ENCODE measurements around the gene OGFOD1.

OGFOD1 gene

GRCh38 chr16:56450986-56451752, at the start of gene OGFOD1, which contains the start of gene NUDT21:
Gene OGFOD1, plus strand, starts transcription at chr16:56451554. Its CDS starts 59 bp downstream, at chr16:56451613.
Gene NUDT21, minus strand, starts transcription at chr16:56451332. Its CDS starts 130 bp downstream, at chr16:56451202.
- peak; percentile 76 to 80 for DNase-seq (ENCODE audit: low read depth in 1 of 2, low spot score in 1 of 2)

GRCh38 chr16:56405977-56406672, 45.2 kb upstream of the OGFOD1 start:
- no peak for DNase-seq (ENCODE audit: low read depth in 1 of 2, low spot score in 1 of 2)

GRCh38 chr16:56408379-56409098, 42.8 kb upstream of the OGFOD1 start:
- DNase-seq (ENCODE audit: low read depth in 1 of 2, low spot score in 1 of 2) = no peak

GRCh38 chr16:56409195-56409594, 42.2 kb upstream of the OGFOD1 start:
- no peak for DNase-seq (ENCODE audit: low read depth in 1 of 2, low spot score in 1 of 2)

- no peak for DNase-seq (ENCODE audit: low read depth in 1 of 2, low spot score in 1 of 2)
Observed at GRCh38 chr16:56411123-56411522, 40.2 kb upstream of the OGFOD1 start.

GRCh38 chr16:56411624-56412023, 39.7 kb upstream of the OGFOD1 start:
- no peak for DNase-seq (ENCODE audit: low read depth in 1 of 2, low spot score in 1 of 2)

GRCh38 chr16:56413381-56413780, 38.0 kb upstream of the OGFOD1 start:
- DNase-seq (ENCODE audit: low read depth in 1 of 2, low spot score in 1 of 2) = no peak

- no peak for DNase-seq (ENCODE audit: low read depth in 1 of 2, low spot score in 1 of 2)
Observed at GRCh38 chr16:56414366-56414765, 37.0 kb upstream of the OGFOD1 start.

- no peak for DNase-seq (ENCODE audit: low read depth in 1 of 2, low spot score in 1 of 2)
Observed at GRCh38 chr16:56415875-56416274, 35.5 kb upstream of the OGFOD1 start.

GRCh38 chr16:56417138-56417537, 34.2 kb upstream of the OGFOD1 start:
- DNase-seq (ENCODE audit: low read depth in 1 of 2, low spot score in 1 of 2) = no peak

GRCh38 chr16:56419740-56420548, 31.4 kb upstream of the OGFOD1 start:
- DNase-seq (ENCODE audit: low read depth in 1 of 2, low spot score in 1 of 2) = no peak

- no peak for DNase-seq (ENCODE audit: low read depth in 1 of 2, low spot score in 1 of 2)
Observed at GRCh38 chr16:56420613-56421012, 30.7 kb upstream of the OGFOD1 start.

GRCh38 chr16:56421313-56421712, 30.0 kb upstream of the OGFOD1 start:
- no peak for DNase-seq (ENCODE audit: low read depth in 1 of 2, low spot score in 1 of 2)

GRCh38 chr16:56421976-56422669, 29.2 kb upstream of the OGFOD1 start:
- DNase-seq (ENCODE audit: low read depth in 1 of 2, low spot score in 1 of 2) = no peak

- no peak for DNase-seq (ENCODE audit: low read depth in 1 of 2, low spot score in 1 of 2)
Observed at GRCh38 chr16:56422896-56423441, 28.4 kb upstream of the OGFOD1 start.

GRCh38 chr16:56423584-56424403, 27.6 kb upstream of the OGFOD1 start:
- DNase-seq (ENCODE audit: low read depth in 1 of 2, low spot score in 1 of 2) = no peak

- DNase-seq (ENCODE audit: low read depth in 1 of 2, low spot score in 1 of 2) = no peak
Observed at GRCh38 chr16:56424404-56424764, 27.0 kb upstream of the OGFOD1 start.

- DNase-seq (ENCODE audit: low read depth in 1 of 2, low spot score in 1 of 2) = peak in 1 of 2 donors; percentile 33
Observed at GRCh38 chr16:56424791-56425438, 26.4 kb upstream of the OGFOD1 start.

GRCh38 chr16:56425439-56425832, 25.9 kb upstream of the OGFOD1 start, which contains the start of gene AMFR:
Gene AMFR, minus strand, starts transcription at chr16:56425545. Its CDS starts 218 bp downstream, at chr16:56425327.
- DNase-seq (ENCODE audit: low read depth in 1 of 2, low spot score in 1 of 2) = peak; percentile 48 to 56

Data from stimulated activated CD4-positive, alpha-beta T cell treated with anti-CD3 and anti-CD28 coated beads, Interleukin-15, amount 100 ng/mL, for 1 hour (primary cell).